ENCODE measurements around the gene ARID3A. TPM values are rescaled to one million over a fixed set of nuclear protein-coding genes. Genes with fewer than 3 reads are reported as not detected.
A peak's percentile ranks its signal among the peaks of the same experiment; 100 is the strongest.
"Not testable (repeated sequence)": the region's sequence is repeated elsewhere in the genome, so short reads cannot be mapped to it uniquely, and the experiment has no call there.

Gene ARID3A
- total RNA-seq, 1 donor from 2014 or later: 8.0 TPM

DNA sequence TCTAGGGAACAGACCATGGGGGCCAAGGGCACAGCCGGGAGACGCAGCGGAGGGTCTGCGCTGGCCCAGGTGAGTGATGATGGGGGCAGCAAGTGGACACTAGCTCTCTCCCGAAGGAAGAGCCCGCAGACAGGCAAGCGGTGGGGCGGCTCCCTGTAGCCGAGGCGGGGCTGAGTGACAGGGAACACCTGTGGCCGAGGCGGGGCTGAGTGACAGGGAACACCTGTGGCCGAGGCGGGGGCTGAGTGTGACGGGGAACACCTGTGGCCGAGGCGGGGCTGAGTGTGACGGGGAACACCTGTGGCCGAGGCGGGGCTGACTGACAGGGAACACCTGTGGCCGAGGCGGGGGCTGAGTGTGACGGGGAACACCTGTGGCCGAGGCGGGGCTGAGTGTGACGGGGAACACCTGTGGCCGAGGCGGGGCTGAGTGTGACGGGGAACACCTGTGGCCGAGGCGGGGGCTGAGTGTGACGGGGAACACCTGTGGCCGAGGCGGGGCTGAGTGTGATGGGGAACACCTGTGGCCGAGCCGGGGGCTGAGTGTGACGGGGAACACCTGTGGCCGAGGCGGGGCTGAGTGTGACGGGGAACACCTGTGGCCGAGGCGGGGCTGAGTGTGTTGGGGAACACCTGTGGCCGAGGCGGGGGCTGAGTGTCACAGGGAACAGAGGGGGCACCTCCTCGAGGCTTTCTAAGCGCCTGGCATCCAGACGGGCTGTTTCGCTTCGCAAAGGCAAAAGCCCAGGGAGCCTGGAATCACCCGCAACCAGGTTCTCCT is 34.2 kb upstream of the ARID3A start:
- not testable (repeated sequence) for DNase-seq (ENCODE audit: low read depth, low spot score)

DNA sequence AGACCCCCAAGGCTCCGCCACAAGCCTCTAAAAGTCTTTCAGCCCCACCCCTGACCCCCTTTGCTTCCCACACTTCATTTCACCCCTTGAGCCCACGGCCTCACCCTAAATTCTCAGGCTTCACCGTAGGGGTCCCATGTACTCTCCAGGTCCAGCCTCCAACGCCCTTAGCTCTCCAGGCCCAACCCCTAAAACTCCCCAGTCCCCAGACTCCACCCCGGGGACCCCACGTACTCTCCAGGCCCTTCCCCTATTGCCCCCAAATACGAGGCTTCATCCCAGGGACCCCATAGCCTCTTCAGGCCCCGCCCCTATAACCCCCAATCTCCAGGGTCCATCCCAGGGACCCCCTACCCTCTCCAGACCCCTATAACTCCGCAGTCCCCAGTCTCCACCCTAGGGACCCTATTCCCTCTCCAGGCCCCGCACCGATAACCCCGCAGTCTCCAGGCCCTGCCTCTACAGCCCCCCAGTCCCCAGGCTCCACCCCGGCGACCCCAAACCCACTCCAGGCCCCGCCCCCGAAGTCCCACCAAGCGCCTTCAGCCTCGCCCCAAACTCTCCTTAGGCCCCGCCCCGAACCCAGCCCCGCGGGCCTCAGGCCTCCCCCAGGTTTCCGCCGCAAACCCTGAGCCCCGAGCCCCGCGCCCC is 33.5 kb upstream of the ARID3A start:
- no peak for DNase-seq (ENCODE audit: low read depth, low spot score)

DNA sequence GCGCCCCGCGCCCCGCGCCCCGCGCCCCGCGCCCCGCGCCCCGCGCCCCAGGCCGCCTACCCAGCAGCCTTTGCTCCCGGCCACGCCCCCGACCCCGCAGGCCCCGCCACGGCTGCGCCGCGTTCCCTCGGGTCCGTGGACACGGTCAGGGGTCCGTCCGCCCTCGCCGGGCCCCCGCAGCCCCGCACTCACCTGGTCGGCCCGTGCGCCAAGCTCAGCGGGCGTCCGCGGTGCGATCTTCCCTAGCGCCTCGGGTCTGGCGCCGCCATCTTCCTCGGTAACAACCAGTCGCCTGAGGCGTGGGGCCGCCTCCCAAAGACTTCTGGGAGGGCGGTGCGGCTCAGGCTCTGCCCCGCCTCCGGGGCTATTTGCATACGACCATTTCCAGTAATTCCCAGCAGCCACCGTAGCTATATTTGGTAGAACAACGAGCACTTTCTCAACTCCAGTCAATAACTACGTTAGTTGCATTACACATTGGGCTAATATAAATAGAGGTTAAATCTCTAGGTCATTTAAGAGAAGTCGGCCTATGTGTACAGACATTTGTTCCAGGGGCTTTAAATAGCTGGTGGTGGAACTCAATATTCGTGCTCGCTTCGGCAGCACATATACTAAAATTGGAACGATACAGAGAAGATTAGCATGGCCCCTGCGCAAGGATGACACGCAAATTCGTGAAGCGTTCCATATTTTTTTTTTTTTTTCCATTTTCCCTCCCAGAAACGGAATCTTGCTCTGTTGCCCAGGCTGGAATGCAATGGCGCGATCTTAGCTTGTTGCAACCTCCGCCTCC is 32.7 kb upstream of the ARID3A start, which contains the start of the genes MED16 and RNU6-9:
Gene MED16, minus strand, starts transcription at position 294 of the 796 bp plus-strand sequence. CDS start 2,056 bp downstream, outside the sequence.
Gene RNU6-9, plus strand, starts transcription at position 591 of the 796 bp plus-strand sequence.
- peak; percentile 75 for DNase-seq (ENCODE audit: low read depth, low spot score)

DNA sequence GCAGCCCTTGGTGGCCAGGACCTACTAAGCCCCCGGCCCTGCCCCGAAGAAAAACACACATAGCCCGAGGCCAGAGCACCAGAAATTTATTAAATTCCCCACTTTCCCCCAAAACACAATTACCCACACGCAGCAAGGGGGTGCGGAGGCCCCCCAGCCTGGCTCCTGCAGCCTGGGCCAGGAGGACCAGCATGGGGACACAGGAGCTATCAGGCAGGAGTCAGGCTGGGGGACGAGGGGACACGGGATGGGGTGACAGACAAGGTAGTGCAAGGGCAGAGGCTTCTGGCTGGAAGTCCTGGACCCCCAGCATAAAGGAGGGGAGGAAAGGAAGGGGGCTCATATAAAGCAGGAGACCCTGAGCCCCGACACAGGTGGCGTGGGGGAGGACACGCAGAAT is 29.4 kb upstream of the ARID3A start:
- no peak for DNase-seq (ENCODE audit: low read depth, low spot score)

DNA sequence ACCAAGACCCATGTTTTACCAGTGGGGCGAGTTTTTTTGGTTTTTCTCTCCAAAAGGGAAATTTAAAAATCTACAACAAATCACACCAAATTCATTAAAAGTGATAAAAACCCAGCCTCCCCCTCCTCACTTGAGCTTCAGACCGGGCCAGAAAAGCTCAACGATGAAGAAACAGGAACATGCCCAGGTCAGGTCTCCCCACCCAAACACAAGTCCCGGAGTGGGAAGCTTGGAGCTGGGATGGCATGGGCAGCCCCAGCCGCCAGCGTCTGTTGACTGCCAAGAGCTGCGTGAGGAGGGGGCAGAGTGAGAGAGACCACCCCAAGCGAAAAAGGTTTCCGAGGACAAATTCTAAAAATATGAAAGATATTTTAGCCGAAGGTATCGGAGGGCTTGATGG is 28.8 kb upstream of the ARID3A start:
- DNase-seq (ENCODE audit: low read depth, low spot score): no peak

DNA sequence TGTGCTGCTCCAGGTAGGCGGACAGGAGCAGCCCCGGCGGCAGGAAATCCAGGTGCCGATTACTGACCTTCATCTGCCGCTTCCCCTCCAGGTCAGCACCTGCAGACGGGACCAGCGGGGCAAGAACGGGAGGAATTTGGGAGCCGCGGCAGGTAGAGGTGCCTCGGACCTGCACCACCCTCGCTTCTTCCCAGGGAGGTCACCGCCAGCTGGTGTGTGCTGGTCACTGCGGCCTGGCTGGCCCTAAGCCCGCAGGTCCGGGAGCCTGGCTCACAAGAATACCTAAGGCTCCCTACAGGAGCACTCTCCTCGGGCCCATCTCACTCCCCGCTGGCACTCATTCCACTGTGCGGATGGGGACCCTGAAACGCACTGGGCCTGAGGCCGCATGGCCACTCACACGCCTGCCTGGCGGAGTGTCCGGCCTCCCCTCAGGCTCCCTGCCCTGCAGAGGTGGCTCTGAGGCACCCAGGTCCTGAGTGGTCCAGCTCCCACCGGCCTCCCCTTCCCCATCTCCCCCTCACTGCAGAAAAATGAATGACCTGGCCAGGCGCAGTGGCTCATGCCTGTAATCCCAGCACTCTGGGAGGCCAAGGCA is 28.3 kb upstream of the ARID3A start:
- DNase-seq (ENCODE audit: low read depth, low spot score): no peak

DNA sequence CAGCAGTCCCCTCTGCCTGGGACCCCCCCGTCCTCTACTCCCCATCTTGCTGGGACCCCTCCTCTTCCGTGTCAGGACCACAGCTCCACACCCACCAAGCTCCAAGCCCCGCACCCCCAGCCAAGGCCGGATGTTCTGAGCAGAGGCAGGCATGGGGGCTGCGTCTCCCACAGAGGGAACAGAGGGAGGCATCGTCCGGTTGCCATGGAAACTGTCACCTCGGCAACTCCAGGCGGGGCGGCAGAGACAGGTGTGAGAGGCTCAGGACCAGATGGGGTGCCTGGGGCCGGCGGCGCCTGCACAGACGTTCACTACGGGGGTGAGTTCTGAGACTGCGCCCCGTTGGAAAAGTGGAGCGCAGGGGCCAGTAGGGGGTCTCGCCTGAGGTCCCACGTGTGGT is 27.2 kb upstream of the ARID3A start:
- no peak for DNase-seq (ENCODE audit: low read depth, low spot score)

DNA sequence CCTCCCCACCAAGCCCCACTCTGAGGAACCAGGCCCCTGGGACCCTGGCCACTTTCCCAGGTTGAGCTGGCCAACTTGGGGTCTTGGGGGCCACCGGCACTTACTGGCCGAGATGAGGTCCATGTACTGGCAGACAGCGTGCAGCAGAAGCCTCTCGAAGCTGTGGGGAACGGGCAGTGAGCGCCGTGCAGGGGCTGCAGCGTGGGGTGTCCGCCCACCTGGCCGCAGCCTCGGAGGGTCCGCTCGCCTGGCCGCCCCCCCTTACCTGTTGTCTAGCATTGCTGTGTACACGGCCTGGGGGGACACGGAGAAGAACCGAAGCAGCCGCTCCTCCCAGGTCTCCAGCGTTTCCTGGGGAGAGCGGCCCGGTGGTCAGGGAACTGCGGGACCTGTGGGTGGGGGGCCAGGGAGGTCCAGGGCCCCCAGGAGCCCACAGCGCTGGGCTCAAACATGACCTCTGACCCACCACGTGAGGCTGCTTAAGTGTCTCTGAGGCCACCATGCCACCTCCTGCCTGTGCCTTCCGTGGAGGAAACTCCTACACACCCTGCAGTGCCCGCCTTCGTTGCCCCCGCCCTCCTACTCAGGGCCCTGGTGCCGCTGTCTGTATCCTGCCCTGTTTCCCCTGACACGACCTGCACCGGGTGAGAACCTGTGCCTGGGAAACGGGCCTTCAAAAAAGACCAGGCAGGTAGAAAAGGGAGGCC is 26.3 kb upstream of the ARID3A start:
- DNase-seq (ENCODE audit: low read depth, low spot score): no peak

DNA sequence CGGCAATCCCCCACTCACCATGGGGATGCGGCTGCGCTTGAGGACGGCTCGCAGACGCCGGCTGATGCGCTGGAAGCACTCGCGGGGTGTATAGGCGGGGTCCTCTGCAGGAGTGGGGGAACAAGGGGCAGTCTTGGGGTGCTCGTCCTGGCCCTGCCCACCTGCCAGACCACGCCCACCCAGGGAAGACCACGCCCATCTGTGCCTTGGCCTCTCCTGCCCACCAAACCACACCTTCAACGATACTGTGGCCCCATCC is 25.9 kb upstream of the ARID3A start:
- DNase-seq (ENCODE audit: low read depth, low spot score): no peak

DNA sequence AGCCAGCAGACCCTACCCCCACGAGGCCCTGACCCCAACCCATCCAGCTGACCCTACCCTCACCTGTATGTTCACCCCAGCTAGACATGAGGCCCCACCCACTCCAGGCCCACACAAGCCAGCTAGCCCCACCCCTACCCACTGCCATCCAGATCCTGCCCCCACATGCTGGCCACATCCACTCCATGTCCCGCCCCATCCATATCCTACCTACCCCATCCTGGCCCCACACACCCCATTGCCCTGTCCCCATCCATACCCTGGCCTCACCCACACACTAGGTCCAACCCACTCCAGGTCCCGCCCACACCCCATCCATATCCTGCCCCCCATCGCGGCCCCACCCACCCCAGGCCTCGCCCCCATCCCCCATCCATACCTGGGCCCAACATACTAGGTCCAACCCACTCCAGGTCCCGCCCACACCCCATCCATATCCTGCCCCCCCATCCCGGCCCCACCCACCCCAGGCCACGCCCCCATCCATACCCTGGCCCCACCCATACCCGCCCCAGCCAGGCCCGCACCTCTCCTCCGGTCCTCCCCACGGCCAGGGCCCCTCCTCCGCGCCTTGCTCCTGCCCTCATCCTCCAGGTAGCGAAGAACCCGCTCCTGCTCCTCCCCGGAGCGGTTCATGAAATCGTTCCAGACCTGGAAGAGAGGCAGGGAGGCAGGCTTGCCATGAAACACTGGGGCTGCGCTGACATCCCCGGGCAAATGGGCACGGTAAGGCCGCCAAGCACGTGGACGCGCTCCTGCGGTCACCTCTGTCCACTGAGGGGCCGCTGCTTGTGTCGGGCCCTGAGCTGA is 25.3 kb upstream of the ARID3A start:
- DNase-seq (ENCODE audit: low read depth, low spot score): no peak

DNA sequence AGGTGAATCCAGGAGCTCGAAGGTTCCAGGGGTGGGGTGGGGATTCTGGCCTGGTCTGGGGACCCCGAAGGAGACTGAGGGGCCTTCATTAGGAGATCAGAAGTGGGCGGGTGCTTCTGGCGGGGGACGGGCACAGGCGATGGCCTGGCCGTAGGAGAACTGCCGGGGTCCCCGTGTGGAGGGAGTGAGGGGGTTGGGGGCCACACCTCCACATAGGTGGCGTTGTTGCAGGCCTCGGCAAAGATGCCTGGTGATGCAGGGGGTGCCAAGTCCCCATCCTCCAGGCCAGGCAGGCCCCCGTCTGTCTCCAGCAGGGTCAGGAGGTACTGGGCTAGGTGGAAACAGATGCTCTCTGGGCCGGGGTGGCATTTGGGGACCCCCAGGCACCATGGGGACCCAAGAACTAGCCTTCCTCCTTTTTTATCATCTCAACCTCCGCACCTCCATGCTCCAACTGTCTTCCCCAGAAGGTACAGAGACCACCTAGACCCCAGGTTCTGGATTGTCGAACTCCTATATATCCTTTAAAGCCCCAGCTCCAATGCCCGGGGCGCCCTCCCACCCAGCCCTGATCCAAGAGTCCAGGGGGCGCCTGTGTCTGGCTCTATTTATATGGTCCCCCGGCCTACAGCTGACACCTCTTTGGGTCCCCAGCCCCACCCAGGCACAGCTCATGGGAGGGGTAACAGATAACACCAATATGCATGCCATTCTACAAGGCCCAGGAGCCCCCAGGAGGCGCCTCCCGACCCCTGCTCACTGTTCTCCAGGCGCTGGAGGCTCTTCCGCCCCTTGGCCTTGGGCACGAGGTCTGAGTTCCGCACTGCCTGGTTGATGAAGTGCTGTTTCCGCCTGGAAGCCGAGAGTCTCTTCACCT is 24.4 kb upstream of the ARID3A start:
- DNase-seq (ENCODE audit: low read depth, low spot score): no peak

DNA sequence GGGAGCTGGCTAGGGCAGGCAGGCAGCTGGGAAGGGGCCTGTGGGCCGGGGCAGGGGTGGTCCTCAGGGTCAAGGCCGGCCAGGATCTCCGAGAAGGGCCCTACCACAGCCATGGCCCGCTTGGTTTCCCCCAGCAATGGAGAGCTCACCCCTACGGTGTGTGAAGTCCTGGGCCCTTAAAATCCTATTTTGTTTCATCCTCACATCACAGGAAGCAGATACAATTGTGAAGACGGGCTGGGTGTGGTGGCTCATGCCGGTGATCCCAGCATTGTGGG is 23.8 kb upstream of the ARID3A start:
- DNase-seq (ENCODE audit: low read depth, low spot score): no peak

DNA sequence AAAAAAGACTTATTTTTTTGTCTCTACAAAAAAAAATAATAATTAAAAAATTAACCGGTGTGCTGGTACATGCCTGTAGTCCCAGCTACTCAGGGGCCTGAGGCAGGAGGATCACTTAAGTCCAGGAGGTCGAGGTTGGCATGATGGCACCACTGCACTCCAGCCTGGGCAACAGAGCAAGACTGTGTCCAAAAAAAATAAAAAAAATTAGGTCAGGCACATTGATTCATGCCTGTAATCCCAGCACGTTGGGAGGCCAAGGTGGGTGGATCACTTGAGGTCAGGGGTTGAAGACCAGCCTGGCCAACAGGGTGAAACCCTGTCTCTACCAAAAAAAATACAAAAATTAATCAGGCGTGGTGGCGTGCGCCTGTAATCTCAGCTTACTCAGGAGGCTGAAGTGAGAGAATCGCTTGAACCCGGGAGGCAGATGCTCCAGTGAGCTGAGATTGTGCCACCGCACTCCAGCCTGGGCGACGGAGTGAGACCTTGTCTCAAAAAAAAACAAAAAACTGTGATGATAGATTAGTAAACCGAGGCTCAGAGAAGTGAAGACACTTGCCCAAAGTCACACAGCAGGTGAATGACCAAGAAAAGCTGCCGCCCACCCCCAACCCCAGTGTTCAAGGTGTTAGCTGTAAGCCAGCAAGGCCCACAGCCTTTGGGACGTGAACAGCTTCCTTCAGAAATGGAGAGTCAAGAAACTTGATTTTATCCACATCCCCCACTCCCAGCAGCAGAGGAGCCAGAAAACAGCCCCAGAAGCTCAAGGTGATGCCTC is 23.2 kb upstream of the ARID3A start:
- DNase-seq (ENCODE audit: low read depth, low spot score): no peak

DNA sequence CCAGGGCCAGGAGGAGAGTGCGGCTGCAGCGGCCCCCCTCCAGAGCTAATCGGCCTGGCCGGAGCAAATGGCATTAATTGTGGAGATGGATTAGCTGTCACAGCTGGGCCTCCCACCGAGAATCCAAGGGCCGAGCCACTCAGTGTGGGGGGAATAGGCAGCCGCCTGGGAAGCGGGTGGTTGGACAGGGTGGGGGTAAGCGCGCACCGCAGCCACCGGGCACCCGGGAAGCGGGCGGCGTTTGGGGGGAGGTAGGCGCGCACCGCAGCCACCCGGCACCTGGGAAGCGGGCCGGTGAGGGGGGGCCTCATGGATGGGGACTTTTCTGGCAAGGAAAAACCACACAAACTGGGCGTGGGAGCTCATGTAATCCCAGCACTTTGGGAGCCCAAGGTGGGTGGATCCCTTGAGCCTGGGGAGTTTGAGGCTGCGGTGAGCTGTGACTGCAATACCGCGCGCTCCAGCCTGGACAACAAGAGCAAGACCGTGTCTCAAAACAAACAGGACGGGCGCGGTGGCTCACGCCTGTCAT is 22.5 kb upstream of the ARID3A start:
- DNase-seq (ENCODE audit: low read depth, low spot score): no peak

DNA sequence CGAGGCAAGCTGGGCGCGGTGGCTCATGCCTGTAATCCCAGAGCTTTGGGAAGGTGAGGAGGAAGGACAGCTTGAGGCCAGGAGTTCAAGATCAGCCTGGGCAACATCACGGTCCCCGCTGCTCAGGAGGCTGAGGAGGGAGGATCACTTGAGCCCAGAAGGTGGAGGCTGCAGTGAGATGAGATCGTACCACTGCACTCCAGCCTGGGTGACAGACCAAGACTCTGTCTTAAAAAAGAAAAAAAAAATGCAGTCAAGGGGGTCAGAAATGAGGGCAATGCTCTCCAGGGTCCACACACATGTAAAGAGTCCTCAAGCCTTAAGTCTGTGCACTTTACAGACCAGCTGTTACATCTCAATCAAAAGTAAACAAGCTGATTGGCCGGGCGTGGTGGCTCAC is 21.3 kb upstream of the ARID3A start:
- no peak for DNase-seq (ENCODE audit: low read depth, low spot score)

DNA sequence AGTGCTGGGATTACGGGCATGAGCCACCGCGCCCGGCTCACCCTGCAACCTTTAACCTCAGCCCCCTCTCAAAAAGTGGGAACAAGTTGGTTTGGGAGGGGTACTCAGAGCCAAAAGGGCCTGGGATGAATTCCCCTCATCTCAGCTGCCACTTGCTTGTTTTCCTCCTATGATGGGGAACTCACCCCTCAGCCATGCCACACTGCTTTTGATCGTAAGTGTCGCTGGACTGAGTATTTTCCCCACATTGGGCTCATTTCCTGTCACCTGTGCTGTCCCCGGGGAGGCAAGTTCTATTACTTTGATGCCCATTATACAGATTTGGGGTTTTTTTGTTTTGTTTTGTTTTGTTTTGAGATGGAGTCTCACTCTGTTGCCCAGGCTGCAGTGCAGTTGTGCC is 19.4 kb upstream of the ARID3A start:
- DNase-seq (ENCODE audit: low read depth, low spot score): no peak

DNA sequence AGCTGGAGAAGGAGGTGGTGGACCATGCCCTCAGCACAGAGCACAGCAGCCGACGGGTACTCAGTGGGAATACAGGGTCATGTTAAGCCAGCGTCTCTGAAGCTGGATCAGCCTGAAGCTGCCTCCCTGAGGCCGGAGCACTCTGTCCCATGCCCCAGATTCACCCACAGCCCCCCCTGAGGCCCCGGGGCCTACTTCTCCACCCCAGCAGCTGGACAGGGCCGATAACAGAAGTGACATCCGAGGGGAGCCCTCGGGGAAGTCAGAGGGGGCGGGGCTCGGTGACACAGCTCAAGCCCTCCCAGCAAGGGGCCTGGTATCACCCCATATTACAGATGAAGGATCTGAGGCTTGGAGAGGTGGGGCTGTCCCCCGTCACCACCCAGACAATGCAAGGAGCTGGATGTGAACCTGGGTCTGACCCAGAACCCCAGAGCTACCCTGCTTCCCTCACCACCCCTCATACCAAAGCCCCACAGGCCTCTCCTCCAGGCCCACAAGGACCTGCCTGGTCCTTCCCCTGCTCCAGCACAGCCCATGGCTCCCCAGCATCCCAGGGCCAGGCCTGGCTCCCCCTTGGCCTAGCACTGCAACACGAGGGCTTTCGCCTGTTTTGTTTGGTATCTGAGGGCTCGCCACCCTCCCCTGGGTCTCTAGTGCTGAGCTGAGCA is 18.5 kb upstream of the ARID3A start:
- no peak for DNase-seq (ENCODE audit: low read depth, low spot score)

Measured in pulmonary artery endothelial cell (primary cell).